Body of pancreas (tissue), 4 donors: ENCODE data around the gene TUT7.

Experiments used
- CTCF ChIP-seq, 7 experiments: fragments of 450-650 bp in 4 of 7; fragments of 200-600 bp in 3 of 7; sonication (generic) in 3 of 7; IDR thresholded peaks; one replicate each; pipeline ENCODE4 v1.5.1; 2016 to 2019; ENCODE audit warnings: antibody characterized with exemption in 7 of 7
- POLR2A ChIP-seq, 3 donors: fragments of 450-650 bp; IDR thresholded peaks; one replicate each; pipeline ENCODE4 v1.6.1; 2016; ENCODE audit warnings: antibody characterized with exemption in 3 of 3, mild to moderate bottlenecking in 2 of 3

DNA sequence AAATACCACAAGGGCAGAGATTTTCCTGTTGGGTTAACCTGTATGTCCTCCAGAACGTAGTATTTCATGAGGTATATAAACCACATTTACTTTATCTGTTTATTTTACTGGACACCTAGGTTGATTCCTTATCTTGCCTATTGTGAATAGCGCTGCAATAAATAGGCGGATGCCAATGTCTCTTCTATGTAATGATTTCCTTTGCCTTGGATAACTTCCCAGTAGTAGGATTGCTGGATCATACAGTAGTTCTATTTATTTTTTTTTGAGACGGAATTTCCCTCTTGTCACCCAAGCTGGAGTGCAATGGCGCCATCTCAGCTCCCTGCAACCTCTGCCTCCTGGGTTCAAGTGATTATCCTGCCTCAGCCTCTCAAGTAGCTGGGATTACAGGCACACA is 15.6 kb upstream of the TUT7 start:
- TF ChIP-seq CTCF (IDR thresholded peaks at IDR 0.05) = no peak
- no peak for TF ChIP-seq POLR2A (IDR thresholded peaks at IDR 0.05)
